Jurkat, Clone E6-1 (cell line): ENCODE results near the gene AAK1.
"Not testable (repeated sequence)": the region's sequence is repeated elsewhere in the genome, so short reads cannot be mapped to it uniquely, and the experiment has no call there.

Experiments used
- DNase-seq: peaks from one replicate; pipeline ENCODE4 v3.0.0-alpha.2; 2011; ENCODE audit warnings: low read depth, low spot score
- H3K4me3 ChIP-seq: 2 replicates; pipeline ENCODE4 v1.5.1; 2011; ENCODE audit warnings: mild to moderate bottlenecking, low read length, control low read depth, moderate library complexity

The AAK1 gene

GRCh38 chr2:69608109-69608508 lies 35.4 kb downstream of the AAK1 start:
- H3K4me3 ChIP-seq = no peak overlapping the region
- no peak for DNase-seq

DNA sequence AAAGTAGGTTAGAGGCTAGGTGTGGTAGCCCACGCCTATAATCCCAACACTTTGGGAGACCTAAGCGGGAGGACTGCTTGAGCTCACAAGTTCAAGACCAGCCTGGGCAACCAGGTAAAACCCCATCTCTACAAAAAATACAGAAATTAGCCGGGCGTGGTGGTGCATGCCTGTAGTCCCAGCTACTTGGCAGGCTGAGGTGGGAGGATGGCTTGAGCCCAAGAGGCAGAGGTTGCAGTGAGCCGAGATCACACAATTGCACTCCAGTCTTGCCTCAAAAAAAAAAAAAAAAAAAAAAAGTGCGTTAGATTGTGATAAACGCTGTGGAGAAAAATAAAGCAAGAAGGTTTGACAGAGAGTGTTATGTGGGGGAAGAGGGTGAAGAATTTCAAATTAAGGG lies 36.8 kb downstream of the AAK1 start:
- not testable (repeated sequence) for H3K4me3 ChIP-seq, DNase-seq

DNA sequence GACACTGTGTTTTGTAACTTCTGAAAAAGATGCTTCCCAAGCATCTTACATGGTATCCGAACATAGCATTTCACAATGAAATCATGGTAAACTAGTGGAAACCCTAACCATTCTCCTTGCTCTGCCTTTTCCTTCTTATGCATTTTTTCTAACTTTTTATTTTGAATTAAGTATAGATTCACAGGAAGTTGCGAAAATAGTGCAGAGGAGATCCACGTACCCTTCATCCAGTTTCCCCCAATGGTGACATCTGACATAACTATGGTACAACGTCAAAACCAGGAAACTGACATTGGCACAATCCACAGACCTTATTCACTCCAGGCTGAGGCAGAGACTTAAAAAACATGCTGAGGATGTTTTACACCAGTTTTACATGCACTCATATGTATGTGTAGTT lies 38.3 kb downstream of the AAK1 start:
- no peak for DNase-seq
- H3K4me3 ChIP-seq = no peak overlapping the region

DNA sequence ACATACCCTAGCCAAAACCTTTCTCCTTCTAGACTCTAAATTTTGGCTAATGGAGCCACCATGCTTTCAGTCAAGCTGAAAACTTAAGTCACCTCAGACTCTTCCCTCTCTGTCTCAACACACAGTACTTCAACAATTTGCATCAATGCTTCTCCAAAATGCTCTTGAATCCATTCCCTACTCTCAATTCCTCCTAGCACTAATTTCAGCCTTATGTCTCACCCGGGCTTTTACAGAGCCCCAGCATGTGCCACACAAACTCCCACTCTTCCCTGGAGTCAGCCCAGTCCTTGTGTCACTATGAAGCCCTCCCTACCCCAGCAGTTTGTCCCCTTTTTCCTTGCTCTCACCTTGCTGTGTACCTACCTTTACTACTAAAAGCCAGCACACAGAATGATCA lies 38.7 kb downstream of the AAK1 start:
- H3K4me3 ChIP-seq = no peak overlapping the region
- DNase-seq = no peak

DNA sequence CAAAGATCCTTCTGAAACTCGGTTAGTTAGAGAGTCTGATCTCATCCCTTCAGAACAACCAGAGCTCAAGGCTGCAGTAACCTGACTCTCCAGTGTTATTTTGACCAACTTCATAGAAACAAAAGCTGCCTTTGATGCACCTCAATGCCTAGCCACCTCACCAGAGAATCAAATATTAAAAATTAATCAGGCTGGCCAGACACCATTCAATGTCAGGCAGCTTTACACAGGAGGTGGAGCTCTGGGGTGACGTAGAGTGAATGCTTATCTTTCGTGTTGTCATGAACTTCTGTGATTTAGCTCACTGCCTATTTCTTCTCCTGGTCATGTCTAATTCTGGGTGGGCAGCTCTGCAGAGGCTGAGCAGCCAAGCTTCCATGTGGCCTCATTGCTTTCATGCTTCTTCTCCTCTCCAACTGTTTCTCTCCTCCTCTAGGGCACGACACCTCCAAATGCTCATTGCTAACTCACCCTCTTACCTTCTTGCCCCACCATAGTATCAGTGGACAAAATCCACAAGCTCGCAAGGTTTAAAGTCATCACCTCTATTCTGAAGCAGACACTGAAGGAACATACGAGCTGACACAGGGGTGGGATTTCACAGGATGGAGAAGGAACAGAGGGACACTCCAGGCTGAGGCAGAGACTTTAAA lies 39.4 kb downstream of the AAK1 start:
- no peak for DNase-seq
- no peak overlapping the region for H3K4me3 ChIP-seq

- no peak overlapping the region for H3K4me3 ChIP-seq
- no peak for DNase-seq
Measured at GRCh38 chr2:69603146-69603743, 40.3 kb downstream of the AAK1 start.

GRCh38 chr2:69601179-69601612 lies 42.3 kb downstream of the AAK1 start:
- no peak for DNase-seq
- H3K4me3 ChIP-seq = no peak overlapping the region

- no peak overlapping the region for H3K4me3 ChIP-seq
- DNase-seq = no peak
Measured at GRCh38 chr2:69600425-69600824, 43.1 kb downstream of the AAK1 start.

- no peak overlapping the region for H3K4me3 ChIP-seq
- DNase-seq = no peak
Measured at GRCh38 chr2:69597843-69598610, 45.5 kb downstream of the AAK1 start.

- DNase-seq = no peak
- no peak overlapping the region for H3K4me3 ChIP-seq
Measured at GRCh38 chr2:69597105-69597504, 46.4 kb downstream of the AAK1 start.

- DNase-seq = no peak
- H3K4me3 ChIP-seq = no peak overlapping the region
Measured at GRCh38 chr2:69594341-69594740, 49.2 kb downstream of the AAK1 start.

- no peak for DNase-seq
- no peak overlapping the region for H3K4me3 ChIP-seq
Measured at GRCh38 chr2:69592511-69592910, 51.0 kb downstream of the AAK1 start.

DNA sequence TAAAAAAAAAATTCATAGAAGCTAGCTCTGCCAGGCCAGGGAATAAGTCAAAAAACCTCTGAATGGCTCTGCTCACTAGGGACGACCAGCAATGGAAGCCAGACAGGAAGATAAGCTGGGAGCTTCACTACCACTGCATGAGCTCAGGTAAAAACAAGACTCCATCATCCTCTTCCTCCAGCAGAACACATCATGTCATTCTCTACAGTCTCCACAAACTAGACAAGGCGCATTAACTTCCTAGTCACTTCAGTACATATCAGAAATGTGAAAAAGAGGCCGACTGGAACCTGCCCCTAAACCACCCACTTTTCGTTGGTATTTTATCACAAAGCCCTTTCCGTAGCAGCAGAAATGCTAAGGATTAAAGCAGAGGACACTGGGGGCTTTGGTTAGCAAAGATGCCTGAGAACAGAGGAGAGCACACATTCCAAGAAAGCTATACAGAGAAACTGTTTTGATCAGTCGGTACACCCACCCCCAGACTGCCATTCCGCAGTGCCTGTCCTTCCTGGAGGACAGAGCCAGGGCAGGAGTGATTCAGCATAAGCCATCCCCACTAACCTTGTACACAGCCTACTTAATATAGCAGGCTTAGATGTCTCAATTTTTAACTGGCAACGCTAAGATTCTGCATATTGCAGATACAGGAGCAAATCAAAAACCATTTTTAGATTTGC lies 53.4 kb downstream of the AAK1 start:
- no peak for DNase-seq
- H3K4me3 ChIP-seq = no peak overlapping the region

DNA sequence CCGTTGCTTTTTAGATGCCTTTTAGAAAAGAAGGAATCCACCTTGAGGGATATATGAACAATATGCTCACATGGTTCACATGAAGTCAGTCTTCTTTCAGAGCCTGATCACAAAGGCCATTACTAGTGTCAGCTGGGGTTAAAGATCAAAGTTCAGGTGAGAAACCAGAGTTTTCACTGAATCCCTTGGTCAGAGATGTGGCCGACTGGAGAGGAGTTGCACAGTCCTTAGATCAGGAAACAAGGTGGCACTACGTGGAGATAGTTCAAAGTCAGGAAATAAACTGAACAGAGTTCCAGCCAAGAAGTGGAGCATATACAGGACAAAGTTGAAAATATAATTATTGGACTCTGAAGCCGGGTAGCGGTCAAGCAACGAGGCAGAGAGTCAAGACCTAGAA lies 54.6 kb downstream of the AAK1 start:
- DNase-seq = no peak
- H3K4me3 ChIP-seq = no peak overlapping the region

DNA sequence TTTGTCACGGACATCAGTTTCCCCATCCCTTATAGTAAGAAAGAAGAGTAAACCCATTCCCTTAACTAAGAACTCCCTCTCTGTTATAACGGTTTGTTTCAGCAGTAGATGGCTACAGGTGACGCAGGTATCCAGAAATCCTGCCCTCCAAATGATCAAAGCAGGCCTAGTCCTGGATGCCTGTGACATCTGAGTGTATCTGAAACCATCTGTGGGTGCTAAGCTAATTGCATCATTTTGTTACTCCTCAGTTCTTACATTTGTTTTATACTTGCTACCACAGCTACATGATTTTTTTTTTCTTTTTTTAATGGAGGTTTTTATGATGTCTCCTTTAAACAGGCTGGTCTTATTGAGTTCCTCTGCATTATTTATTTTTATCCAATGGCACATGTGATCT lies 55.1 kb downstream of the AAK1 start:
- no peak for DNase-seq
- H3K4me3 ChIP-seq = no peak overlapping the region

DNA sequence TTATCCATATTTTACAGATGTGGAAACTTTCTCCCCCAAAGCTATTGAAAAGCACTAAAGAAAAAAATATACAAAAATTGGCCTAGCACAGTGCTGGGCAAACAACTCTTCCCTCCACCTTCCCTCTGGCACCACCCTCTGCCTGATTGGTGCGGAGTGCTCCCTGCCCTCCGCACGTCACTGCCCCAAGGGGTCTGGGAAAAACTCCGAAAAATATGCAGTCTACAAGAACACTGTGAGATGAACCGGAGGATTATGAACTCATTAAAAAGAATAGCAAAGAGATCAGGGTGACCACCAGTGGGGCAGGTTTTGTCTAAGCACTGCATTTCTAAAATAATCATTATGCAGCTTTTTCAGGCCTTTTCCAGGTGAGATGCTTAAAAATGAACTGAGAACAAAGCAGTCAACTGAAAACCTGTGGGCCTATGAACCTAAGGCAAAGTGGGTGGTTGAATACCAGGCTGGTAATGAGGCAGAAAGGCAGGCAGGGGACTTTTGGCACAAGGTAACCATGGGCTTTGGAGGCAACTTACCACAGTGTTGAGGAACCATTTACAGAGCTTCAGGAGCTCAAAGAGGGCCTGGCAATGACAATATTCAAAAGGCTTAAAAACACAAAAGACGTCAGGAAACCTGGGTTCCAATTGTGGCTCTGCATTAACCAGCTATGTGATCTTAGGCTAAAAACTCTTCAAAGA lies 57.5 kb downstream of the AAK1 start:
- DNase-seq = no peak
- no peak overlapping the region for H3K4me3 ChIP-seq

GRCh38 chr2:69584127-69584889 lies 59.2 kb downstream of the AAK1 start:
- DNase-seq = no peak
- no peak overlapping the region for H3K4me3 ChIP-seq

DNA sequence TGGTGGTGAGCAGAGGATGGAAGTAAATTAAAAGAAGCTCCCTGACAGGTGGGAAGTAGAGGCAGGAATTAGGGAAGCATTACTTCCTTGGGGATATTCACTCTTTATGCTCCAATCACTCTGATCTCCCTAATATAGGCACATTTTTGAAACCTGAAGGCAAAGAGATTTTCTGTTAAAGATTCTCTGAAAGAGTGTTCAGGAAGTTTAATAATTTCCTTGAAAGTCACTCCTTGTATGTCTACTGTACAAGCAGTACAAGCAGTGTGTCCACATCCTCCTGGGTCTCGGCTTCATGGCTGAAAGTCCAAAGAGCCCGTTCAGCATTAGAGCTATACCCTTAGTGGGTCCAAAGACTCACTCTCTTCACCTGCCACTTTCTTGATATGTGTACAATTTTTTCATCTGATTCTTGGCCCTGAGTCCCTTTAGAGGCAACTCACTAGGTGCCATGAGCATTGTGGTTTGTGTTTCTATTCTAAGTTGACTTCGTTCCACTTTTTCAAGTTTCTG lies 60.2 kb downstream of the AAK1 start:
- DNase-seq = no peak
- H3K4me3 ChIP-seq = no peak overlapping the region
